ENCODE results near the gene SELENOP.

DNA sequence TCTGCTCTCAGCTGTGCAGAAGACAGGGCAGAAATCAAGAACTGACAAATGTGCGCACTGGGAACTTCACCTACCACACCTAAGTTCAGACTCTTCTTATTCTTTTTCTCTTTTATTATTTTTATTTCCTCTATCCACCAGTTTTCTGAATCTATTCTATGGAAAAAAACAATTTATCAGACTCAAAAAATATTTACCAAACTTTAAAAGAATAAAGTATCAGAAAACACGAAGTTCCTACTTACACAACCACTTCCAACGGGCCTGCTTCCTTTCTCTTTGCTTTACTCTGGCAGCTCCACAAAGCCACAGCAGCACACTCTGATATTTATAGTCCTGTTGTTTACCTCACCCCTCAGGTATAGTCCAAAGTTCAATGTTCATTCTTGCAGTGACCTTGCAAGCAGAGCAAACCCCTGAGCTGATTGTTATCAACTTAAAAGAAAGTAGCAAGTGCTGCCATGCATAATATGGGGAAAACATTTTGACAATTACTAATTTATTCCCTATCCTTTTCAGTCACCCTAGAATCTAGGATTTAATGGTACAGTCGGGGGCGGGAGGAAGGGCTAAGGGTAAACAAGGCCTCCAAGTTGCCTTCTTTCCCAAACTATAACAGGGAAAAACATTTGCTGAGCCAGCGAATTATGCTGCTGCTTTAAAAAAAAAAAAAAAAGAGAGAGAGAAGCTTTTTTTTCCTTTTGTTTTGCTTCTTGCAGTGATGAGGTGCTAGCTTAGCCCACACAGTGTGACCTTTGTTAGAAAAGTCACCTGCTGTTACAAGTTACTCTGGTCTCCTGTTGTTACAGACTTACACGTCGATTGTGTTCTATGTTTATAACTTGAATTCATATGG, at the start of gene SELENOP:
- no peak for TF ChIP-seq CTCF (IDR thresholded peaks at IDR 0.05; ENCODE audit: control extremely low read depth in 1 of 3, insufficient read depth in 1 of 3, low read depth in 1 of 3, low read length in 3 of 3)
- TF ChIP-seq JUN (IDR thresholded peaks at IDR 0.05; ENCODE audit: low read depth, low read length): no peak
- TF ChIP-seq CHD2 (IDR thresholded peaks at IDR 0.05; ENCODE audit: low read length): no peak
- peak in 1 of 2 experiments; percentile 19; a peak in 1 of 4 replicates for TF ChIP-seq HDAC2 (IDR thresholded peaks at IDR 0.05; ENCODE audit: borderline replicate concordance in 1 of 2, low read depth in 2 of 2, low read length in 2 of 2)
- no peak for TF ChIP-seq RXRA (IDR thresholded peaks at IDR 0.05; ENCODE audit: insufficient read depth, low read depth, low read length)
- TF ChIP-seq RAD21 (IDR thresholded peaks at IDR 0.05 in 1 of 2, conservative IDR thresholded peaks at IDR 0.05 in 1 of 2; ENCODE audit: low read depth in 2 of 2, low read length in 2 of 2): no peak
